ENCODE results near the gene OTOF.

- TF ChIP-seq POLR2AphosphoS5 (IDR thresholded peaks at IDR 0.05; ENCODE audit: low read depth, low read length) (no peak), TAF1 (IDR thresholded peaks at IDR 0.05; ENCODE audit: borderline replicate concordance, insufficient read depth, low read length) (no peak), SIN3A (IDR thresholded peaks at IDR 0.05; ENCODE audit: borderline replicate concordance, insufficient read depth, low read length) (no peak), FOXP2 (optimal IDR thresholded peaks at IDR 0.05; ENCODE audit: borderline replicate concordance, extremely low read depth, extremely low read length, insufficient read depth) (no peak)
- TF ChIP-seq, protein P1, sequence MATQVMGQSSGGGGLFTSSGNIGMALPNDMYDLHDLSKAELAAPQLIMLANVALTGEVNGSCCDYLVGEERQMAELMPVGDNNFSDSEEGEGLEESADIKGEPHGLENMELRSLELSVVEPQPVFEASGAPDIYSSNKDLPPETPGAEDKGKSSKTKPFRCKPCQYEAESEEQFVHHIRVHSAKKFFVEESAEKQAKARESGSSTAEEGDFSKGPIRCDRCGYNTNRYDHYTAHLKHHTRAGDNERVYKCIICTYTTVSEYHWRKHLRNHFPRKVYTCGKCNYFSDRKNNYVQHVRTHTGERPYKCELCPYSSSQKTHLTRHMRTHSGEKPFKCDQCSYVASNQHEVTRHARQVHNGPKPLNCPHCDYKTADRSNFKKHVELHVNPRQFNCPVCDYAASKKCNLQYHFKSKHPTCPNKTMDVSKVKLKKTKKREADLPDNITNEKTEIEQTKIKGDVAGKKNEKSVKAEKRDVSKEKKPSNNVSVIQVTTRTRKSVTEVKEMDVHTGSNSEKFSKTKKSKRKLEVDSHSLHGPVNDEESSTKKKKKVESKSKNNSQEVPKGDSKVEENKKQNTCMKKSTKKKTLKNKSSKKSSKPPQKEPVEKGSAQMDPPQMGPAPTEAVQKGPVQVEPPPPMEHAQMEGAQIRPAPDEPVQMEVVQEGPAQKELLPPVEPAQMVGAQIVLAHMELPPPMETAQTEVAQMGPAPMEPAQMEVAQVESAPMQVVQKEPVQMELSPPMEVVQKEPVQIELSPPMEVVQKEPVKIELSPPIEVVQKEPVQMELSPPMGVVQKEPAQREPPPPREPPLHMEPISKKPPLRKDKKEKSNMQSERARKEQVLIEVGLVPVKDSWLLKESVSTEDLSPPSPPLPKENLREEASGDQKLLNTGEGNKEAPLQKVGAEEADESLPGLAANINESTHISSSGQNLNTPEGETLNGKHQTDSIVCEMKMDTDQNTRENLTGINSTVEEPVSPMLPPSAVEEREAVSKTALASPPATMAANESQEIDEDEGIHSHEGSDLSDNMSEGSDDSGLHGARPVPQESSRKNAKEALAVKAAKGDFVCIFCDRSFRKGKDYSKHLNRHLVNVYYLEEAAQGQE (IDR thresholded peaks at IDR 0.05; ENCODE audit: insufficient read depth in 1 of 2, low read depth in 2 of 2, low read length in 2 of 2), result no peak
These were observed 10.7 kb upstream of the OTOF start for GRCh38 chr2:26488463-26489212.

Measured in PFSK-1 (cell line).